IMR-90 (cell line): Measurements from ENCODE around the gene CYP46A1. TPM values are rescaled to one million over a fixed set of nuclear protein-coding genes. Genes with fewer than 3 reads are reported as not detected.
A peak's percentile ranks its signal among the peaks of the same experiment; 100 is the strongest.

Experiments
- ATAC-seq: fragments of 200-7000 bp; cut with Tn5 transposase; 2 replicates; pipeline ENCODE4 v1.9.1; 2020; ENCODE audit warnings: low read depth, mild to moderate bottlenecking, moderate library complexity
- BruUV-seq: library from RNA; stranded (reverse); fragments of 400-500 nt; replicated peaks from 2 replicates; lab custom pipeline; 2021; lab: Mats Ljungman, UMichigan
- CTCF ChIA-PET: fragments of 300-600 bp; formaldehyde crosslinking; extraction: SDS; loops from one replicate; lab custom pipeline; 2021; ENCODE audit warnings: antibody characterized with exemption; lab: Yijun Ruan, JAX
- POLR2A ChIA-PET: fragments of 300-600 bp; sonication (Branson Sonifier 250); formaldehyde crosslinking; loops from one replicate; lab custom pipeline; 2022; ENCODE audit warnings: antibody characterized with exemption; ENCODE audit not compliant: unreplicated experiment; lab: Charles Lee
- DNase-seq: peaks from one replicate; pipeline ENCODE4 v3.0.0; 2013
- H2AFZ ChIP-seq: replicated peaks from 2 replicates; pipeline ENCODE3; 2013; ENCODE audit warnings: low read length, mild to moderate bottlenecking; ENCODE audit not compliant: poor library complexity
- H2AK5ac ChIP-seq: 2 replicates; pipeline ENCODE4 v1.6.1; 2013; ENCODE audit warnings: low read depth, low read length, inconsistent platforms
- H2AK9ac ChIP-seq: replicated peaks from 2 replicates; pipeline ENCODE3; 2013; ENCODE audit warnings: mild to moderate bottlenecking, low read depth, low read length, moderate library complexity; ENCODE audit not compliant: poor library complexity
- H2BK120ac ChIP-seq: 2 replicates; pipeline ENCODE4 v1.6.1; 2013; ENCODE audit warnings: low read depth, low read length, inconsistent platforms
- H2BK15ac ChIP-seq: 3 replicates; pipeline ENCODE4 v1.6.1; 2013; ENCODE audit warnings: low read depth, low read length, inconsistent platforms
- H2BK20ac ChIP-seq: 2 replicates; pipeline ENCODE4 v1.6.1; 2013; ENCODE audit warnings: low read depth, mild to moderate bottlenecking, inconsistent platforms, low read length, moderate library complexity
- H2BK5ac ChIP-seq: 2 replicates; pipeline ENCODE4 v1.6.1; 2013; ENCODE audit warnings: mild to moderate bottlenecking, low read depth, low read length, inconsistent platforms; ENCODE audit not compliant: poor library complexity, severe bottlenecking
- H3K14ac ChIP-seq: replicated peaks from 2 replicates; pipeline ENCODE4 v1.6.1; 2013; ENCODE audit warnings: low read depth, low read length, inconsistent platforms
- H3K18ac ChIP-seq: 2 replicates; pipeline ENCODE4 v1.6.1; 2013; ENCODE audit warnings: low read depth, low read length, control low read depth
- H3K23ac ChIP-seq: 2 replicates; pipeline ENCODE4 v1.6.1; 2013; ENCODE audit warnings: low read depth, low read length, inconsistent platforms
- H3K27ac ChIP-seq: 2 replicates; pipeline ENCODE4 v1.5.1; 2013; ENCODE audit warnings: mild to moderate bottlenecking, control low read depth, low read length; ENCODE audit not compliant: insufficient read depth
- H3K27me3 ChIP-seq: 2 replicates; pipeline ENCODE4 v1.6.1; 2013; ENCODE audit warnings: low read length; ENCODE audit not compliant: control insufficient read depth, insufficient read depth
- H3K36me3 ChIP-seq: 2 replicates; pipeline ENCODE4 v1.6.1; 2013; ENCODE audit warnings: low read length, mixed read lengths; ENCODE audit not compliant: control insufficient read depth, insufficient read depth
- H3K4ac ChIP-seq: 2 replicates; pipeline ENCODE4 v1.6.1; 2013; ENCODE audit warnings: low read depth, low read length, inconsistent platforms
- H3K4me1 ChIP-seq: 2 replicates; pipeline ENCODE4 v1.6.1; 2013; ENCODE audit warnings: low read length, mixed read lengths; ENCODE audit not compliant: control insufficient read depth, insufficient read depth
- H3K4me2 ChIP-seq: 2 replicates; pipeline ENCODE4 v1.6.1; 2013; ENCODE audit warnings: low read depth, mild to moderate bottlenecking, control low read depth, low read length, moderate library complexity
- H3K4me3 ChIP-seq: 2 replicates; pipeline ENCODE4 v1.5.1; 2013; ENCODE audit warnings: low read depth, mild to moderate bottlenecking, control low read depth, low read length, moderate library complexity; ENCODE audit not compliant: insufficient read depth
- H3K56ac ChIP-seq: 2 replicates; pipeline ENCODE4 v1.6.1; 2013; ENCODE audit warnings: low read length, inconsistent platforms; ENCODE audit not compliant: insufficient read depth; ENCODE audit errors: extremely low read depth
- H3K79me1 ChIP-seq, 2 experiments: 2 replicates each; pipeline ENCODE4 v1.6.1; 2013; ENCODE audit warnings: low read length in 2 of 2, inconsistent platforms in 1 of 2, low read depth in 1 of 2
- H3K9ac ChIP-seq: 2 replicates; pipeline ENCODE4 v1.6.1; 2013; ENCODE audit warnings: low read depth, low read length, control low read depth
- H3K9me1 ChIP-seq: 2 replicates; pipeline ENCODE4 v1.6.1; 2013; ENCODE audit warnings: low read length, inconsistent platforms; ENCODE audit not compliant: insufficient read depth
- H3K9me3 ChIP-seq: 2 replicates; pipeline ENCODE4 v1.6.1; 2013; ENCODE audit warnings: low read length; ENCODE audit not compliant: control insufficient read depth, insufficient read depth
- H4K20me1 ChIP-seq: 2 replicates; pipeline ENCODE4 v1.6.1; 2013; ENCODE audit warnings: low read length, inconsistent platforms; ENCODE audit not compliant: insufficient read depth
- H4K5ac ChIP-seq: 2 replicates; pipeline ENCODE4 v1.6.1; 2013; ENCODE audit warnings: mild to moderate bottlenecking, low read depth, low read length, control low read depth
- H4K8ac ChIP-seq, 2 experiments: 2 replicates each; pipeline ENCODE4 v1.6.1; 2013; ENCODE audit warnings: low read depth in 2 of 2, low read length in 2 of 2, control low read depth in 1 of 2, inconsistent platforms in 1 of 2
- H4K91ac ChIP-seq: 2 replicates; pipeline ENCODE4 v1.6.1; 2013; ENCODE audit warnings: low read depth, low read length, inconsistent platforms; ENCODE audit not compliant: insufficient read depth
- CHD1 ChIP-seq: IDR thresholded peaks from 2 replicates; pipeline ENCODE4 v1.6.1; 2012; ENCODE audit warnings: low read depth, low read length, improper control_type of control experiment
- FOS ChIP-seq: fragments of 150-350 bp; IDR thresholded peaks from 2 replicates; pipeline ENCODE4 v1.6.1; 2016; ENCODE audit warnings: low read depth, low read length
- MXI1 ChIP-seq: IDR thresholded peaks from 2 replicates; pipeline ENCODE4 v1.6.1; 2012; ENCODE audit warnings: low read depth, mild to moderate bottlenecking, low read length, moderate library complexity, borderline replicate concordance
- POLR2A ChIP-seq: IDR thresholded peaks from 2 replicates; pipeline ENCODE4 v1.6.1; 2012; ENCODE audit warnings: mild to moderate bottlenecking, low read depth, low read length
- RAD21 ChIP-seq: IDR thresholded peaks from 2 replicates; pipeline ENCODE4 v1.6.1; 2012; ENCODE audit warnings: low read length, improper control_type of control experiment
- RFX5 ChIP-seq: IDR thresholded peaks from 2 replicates; pipeline ENCODE4 v1.8.0; 2012; ENCODE audit warnings: low read depth, mild to moderate bottlenecking, low read length, moderate library complexity
- USF2 ChIP-seq: fragments of 150-350 bp; IDR thresholded peaks from 2 replicates; pipeline ENCODE4 v1.6.1; 2017; ENCODE audit warnings: mild to moderate bottlenecking, antibody characterized with exemption, low read length, low read depth
- WGBS, 2 experiments: methylation state at CpG; one replicate each; pipeline versions ENCODE4 v1.1.5 to v1.1.7; 2013; ENCODE audit warnings: missing lambda C conversion rate in 2 of 2; ENCODE audit not compliant: insufficient read length in 1 of 2; ENCODE audit errors: extremely low coverage in 2 of 2; 5-methylcytosine and 5-hydroxymethylcytosine counted together
- dilution Hi-C: fragments of 300-500 bp; cut with HindIII; formaldehyde crosslinking; loops from one replicate; pipeline ENCODE4 v1.14.3; 2018; ENCODE audit warnings: low sequenced_read_pairs; ENCODE audit not compliant: unreplicated experiment
- in situ Hi-C: fragments of 300-500 bp; cut with MboI; formaldehyde crosslinking; loops from 3 replicates; pipeline ENCODE4 v1.14.3; 2019; ENCODE audit warnings: low sequenced_read_pairs, inconsistent platforms, mixed read lengths
- intact Hi-C: fragments of 100-400 bp; cut with micrococcal nuclease; formaldehyde crosslinking; loops from 2 replicates; pipeline ENCODE4 v1.10.0; 2022
- polyA plus RNA-seq, 3 experiments: library from polyadenylated mRNA; depleted of rRNA; stranded (reverse); fragments of >200 nt; gene quantifications; 2 replicates each; pipeline ENCODE4 v1.2.3, GENCODE V29; 2012; ENCODE audit warnings: low replicate concordance in 1 of 3
- total RNA-seq: library from RNA; depleted of rRNA; stranded (reverse); fragments of >200 nt; gene quantifications from 2 replicates; pipeline ENCODE4 v1.2.3, GENCODE V29; 2012

Gene CYP46A1
- total and polyA plus RNA-seq, 2 of the 4 experiments (the other 2 are of a cell fraction): 0.18 to 0.31 TPM

DNA sequence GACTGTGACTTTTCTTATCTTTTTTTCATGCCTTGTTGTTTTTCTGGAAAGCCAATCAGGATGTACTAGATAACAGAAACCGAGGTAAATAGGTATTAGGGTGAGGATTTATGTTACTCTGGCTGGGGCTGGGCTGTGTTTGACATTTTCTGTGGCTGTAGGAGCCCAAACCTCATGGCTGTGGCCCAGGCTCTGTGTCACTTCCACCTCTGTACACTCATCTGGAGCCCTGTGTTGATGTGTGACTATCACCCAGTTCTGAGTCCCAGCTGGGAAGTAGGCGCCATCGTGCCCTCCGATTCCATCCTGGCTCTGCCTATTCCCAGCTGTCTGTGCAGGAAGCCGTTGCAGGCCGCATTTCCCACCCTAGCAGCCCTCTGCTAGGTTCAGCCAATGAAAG is 40.8 kb upstream of the CYP46A1 start:
- Histone ChIP-seq H3K9me3 (no peaks in the 10 kb centered on the region), H2BK15ac (no peak overlapping the region), H4K20me1 (no peaks in the 10 kb centered on the region), H2BK120ac (no peak overlapping the region), H3K4me1 (peaks cover 4% of the 10 kb centered on the region; the same call in 1 of the 2 replicates), H3K27me3 (peaks cover 4% of the 10 kb centered on the region; the same call in 1 of the 2 replicates), H3K4me2 (no peak overlapping the region), H3K4ac (no peak overlapping the region), H2BK5ac (no peak overlapping the region), H3K23ac (no peak overlapping the region), H3K27ac (no peak overlapping the region), H3K79me1 (no peaks in the 10 kb centered on the region), H4K8ac (no peak overlapping the region), H3K9me1 (no peaks in the 10 kb centered on the region), H3K9ac (no peak overlapping the region), H2AK9ac (no peak overlapping the region), H4K91ac (no peak overlapping the region), H2AFZ (peak overlapping the region; percentile 70), H3K4me3 (no peak overlapping the region), H3K14ac (no peak overlapping the region), H3K56ac (no peak overlapping the region), H2BK20ac (no peak overlapping the region), H4K5ac (no peak overlapping the region), H3K18ac (no peak overlapping the region), H3K36me3 (no peaks in the 10 kb centered on the region), H2AK5ac (no peak overlapping the region)
- no peak for TF ChIP-seq POLR2A
- TF ChIP-seq MXI1: no peak
- no peak for TF ChIP-seq FOS
- TF ChIP-seq CHD1: no peak
- no peak for TF ChIP-seq RFX5
- no peak for TF ChIP-seq USF2
- no peak for TF ChIP-seq RAD21
- ATAC-seq: no peak
- in situ Hi-C loops: no loop called here
- ChIA-PET CTCF (no interaction called here), POLR2A (no interaction called here)
- dilution Hi-C loops: no loop called here
- no CpG with 5 or more reads among the region's 6 CpGs for WGBS, 2 experiments
- intact Hi-C loops: no loop called here
- BruUV-seq: no TSS peak
- no peak for DNase-seq
